GM18873 (cell line): Measurements from ENCODE around the gene SPOCD1.

Experiments
- ATAC-seq: cut with Tn5 transposase; IDR thresholded peaks from one replicate; pipeline ENCODE4 v1.9.1; 2021; ENCODE audit warnings: mild to moderate bottlenecking, moderate library complexity, moderate number of reproducible peaks; ENCODE audit not compliant: unreplicated experiment, low FRiP score

SPOCD1 gene

GRCh38 chr1:31776032-31776431, 39.8 kb downstream of the SPOCD1 start:
- ATAC-seq: no peak

DNA sequence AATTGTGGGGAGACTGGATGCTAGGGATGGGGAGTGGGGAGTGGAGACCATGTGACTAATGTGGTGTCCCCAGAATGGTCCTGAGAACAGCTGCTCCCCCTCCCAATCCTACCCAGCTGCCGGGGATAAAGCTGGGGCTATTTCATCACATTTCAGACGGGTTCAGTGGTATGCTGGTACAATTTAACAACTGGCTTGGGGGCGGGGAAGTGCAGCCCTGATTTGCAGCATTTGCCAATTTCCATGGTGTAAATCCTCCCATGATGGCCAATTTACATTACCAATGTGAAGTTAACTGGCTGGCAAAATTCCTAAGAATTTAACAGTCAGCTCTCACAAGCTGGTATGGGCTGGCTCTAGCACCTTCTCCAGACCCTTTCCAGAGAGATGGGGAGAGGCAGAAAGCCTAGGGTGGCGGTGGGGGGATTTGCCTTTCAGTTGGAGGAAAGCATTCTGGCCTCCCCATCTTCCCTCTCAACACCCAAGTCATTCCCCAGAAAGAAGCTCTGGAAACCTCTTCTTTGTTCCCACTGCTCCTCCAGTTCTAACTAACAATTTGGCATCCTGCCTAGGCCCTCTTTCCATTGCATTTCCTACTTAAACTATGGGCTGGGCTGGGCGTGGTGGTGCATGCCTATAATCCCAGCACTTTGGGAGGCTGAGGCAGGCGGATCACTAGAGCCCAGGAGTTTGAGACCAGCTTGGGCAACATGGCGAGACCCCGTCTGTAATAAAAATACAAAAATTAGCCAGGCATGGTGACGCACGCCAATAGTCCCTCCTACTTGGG, 40.4 kb downstream of the SPOCD1 start:
- no peak for ATAC-seq

GRCh38 chr1:31774495-31774894, 41.3 kb downstream of the SPOCD1 start:
- no peak for ATAC-seq

- ATAC-seq: no peak
Observed at GRCh38 chr1:31773861-31774260, 42.0 kb downstream of the SPOCD1 start.

- no peak for ATAC-seq
Observed at GRCh38 chr1:31772669-31773248, 43.1 kb downstream of the SPOCD1 start.

- no peak for ATAC-seq
Observed at GRCh38 chr1:31771891-31772668, 43.7 kb downstream of the SPOCD1 start.

DNA sequence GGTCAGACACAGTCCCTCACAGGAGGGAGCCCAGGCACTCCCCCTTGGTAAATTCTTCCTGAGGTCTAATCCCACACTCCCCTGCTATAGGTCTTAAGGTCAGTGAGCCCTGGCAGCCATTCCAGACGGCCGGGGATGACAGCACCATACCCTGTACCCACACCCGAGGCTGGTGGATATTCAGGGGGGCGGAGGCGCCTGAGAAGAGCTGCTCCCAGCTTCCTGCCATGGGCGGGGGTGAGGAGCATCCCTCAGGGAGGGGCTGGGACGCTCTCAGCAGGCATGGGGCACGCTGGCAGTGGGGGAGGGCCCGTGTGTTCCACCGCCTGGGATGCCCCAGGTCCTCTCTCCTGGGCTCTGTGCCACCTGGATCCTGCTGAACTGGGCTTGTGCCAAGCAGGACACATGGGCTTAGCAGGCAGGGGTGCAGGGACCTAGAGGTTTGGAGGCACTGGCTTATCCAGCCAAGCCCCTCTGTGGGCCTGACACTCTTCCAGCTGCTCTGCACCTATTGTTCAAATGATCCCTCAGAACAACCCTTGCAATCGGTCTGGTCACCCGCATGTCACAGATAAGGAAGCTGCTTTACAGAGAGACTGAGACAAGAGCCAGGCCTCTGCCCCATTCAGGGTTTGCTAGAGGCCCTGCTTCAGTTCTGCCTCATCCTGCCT, 46.0 kb downstream of the SPOCD1 start:
- ATAC-seq: no peak

GRCh38 chr1:31768939-31769704, 46.7 kb downstream of the SPOCD1 start:
- no peak for ATAC-seq

- ATAC-seq: no peak
Observed at GRCh38 chr1:31768407-31768907, 47.4 kb downstream of the SPOCD1 start.

GRCh38 chr1:31767225-31767624, 48.6 kb downstream of the SPOCD1 start:
- ATAC-seq: no peak

- no peak for ATAC-seq
Observed at GRCh38 chr1:31765516-31765915, 50.3 kb downstream of the SPOCD1 start.

DNA sequence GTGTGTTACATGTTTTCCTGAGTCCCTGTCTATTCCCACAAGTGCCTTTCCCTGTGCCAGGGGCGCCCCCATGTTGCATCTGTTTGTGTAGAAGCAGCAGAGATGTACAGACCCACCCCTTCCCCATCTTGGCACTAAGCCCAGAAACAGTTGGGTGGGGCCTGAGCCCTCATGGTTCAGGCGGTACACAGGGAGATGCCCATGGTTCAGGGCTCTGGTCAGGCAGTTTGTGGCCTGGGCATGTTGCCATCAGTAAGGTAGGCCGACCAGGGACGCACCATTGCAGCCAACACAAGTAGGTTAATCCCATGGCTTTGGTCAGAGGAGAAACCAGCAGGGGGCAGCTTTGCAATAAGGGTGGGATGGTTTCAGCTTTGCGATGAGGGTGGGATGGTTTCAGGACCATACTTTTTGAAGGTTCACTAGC, 50.8 kb downstream of the SPOCD1 start:
- ATAC-seq: no peak

GRCh38 chr1:31764312-31765040, 51.3 kb downstream of the SPOCD1 start, which contains the start of gene ADGRB2:
Gene ADGRB2 (minus strand): TSS chr1:31764340. CDS start chr1:31757221, 7,119 bp downstream.
- no peak for ATAC-seq

DNA sequence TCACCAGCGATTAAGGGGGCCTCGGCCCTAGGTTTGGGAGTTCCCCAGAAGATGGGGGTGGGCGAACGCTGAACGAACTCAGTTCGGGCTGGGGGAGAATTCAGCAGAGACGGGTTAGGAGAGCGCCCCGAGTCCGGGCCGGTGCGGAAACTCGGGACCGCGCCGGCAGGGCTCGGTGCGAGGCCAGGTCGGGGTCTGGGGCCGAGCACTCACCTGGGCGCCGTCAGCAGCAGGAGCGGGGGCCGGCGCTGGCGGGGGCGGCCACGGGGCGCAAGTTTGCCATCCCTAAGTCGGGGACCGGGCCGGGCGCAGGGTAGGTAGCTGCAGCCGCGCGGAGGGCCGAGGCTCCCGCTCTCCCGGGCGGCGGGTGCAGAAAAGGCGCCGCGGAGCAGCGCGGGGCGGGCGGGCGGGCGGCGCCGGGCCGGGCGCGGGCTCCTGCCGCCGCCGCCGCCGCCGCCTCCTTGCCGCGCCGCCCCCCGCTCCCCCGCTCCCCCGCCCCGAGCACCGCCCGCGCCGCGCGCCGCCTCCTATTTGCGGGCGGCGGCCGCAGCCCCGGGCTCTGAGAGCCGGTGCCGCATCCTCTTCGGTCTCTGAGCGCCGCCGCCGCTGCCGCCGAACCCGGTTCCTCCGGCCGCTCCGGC, 52.0 kb downstream of the SPOCD1 start:
- ATAC-seq: no peak

- no peak for ATAC-seq
Observed at GRCh38 chr1:31762726-31763670, 52.8 kb downstream of the SPOCD1 start.

DNA sequence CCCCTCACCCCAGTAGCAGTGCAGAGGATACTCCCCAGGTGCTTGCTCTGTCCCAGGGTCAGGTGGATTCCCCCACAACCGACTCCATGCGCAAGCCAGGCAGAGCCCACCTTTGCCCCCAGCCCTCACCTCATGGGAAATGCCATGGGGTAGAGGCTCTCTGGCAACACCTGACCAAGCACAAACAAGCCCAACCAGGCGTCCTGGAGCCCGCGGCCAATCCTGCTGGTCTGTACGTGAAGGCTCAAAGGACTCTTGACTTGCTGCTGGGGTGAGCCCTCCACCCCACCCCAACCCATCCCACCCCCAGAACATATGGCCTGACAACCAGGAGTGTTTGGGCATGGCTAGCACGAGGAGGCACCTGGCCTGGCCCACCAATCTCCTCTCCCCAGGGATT, 53.5 kb downstream of the SPOCD1 start:
- no peak for ATAC-seq

DNA sequence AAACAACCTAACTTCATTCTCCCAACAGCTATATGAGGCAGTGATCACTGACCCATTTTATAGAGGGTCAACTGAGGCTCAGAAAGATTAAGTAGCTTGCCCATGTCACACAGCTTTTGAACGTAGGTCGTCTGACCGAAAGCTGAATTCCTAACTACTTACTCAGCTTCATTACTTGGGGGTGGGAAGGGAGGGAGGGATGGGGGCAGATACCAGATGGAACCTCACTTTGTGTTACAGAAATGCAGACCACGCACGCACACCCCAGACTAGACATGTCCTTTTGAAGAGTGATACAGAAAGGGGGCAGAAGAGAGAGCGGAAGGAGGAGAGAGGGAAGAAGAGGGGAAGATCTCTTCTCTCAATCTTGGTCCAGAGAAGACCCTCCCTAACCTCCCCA, 53.9 kb downstream of the SPOCD1 start:
- ATAC-seq: no peak
